NOMO-1 treated with dmso at 0.1 percent for 144 hours (cell line): ENCODE measurements around the gene GIMD1.

Experiments used
- DNase-seq: peaks from one replicate; lab custom pipeline; 2025; ENCODE audit not compliant: unreplicated experiment; lab: John Stamatoyannopoulos, UW

The GIMD1 gene

DNA sequence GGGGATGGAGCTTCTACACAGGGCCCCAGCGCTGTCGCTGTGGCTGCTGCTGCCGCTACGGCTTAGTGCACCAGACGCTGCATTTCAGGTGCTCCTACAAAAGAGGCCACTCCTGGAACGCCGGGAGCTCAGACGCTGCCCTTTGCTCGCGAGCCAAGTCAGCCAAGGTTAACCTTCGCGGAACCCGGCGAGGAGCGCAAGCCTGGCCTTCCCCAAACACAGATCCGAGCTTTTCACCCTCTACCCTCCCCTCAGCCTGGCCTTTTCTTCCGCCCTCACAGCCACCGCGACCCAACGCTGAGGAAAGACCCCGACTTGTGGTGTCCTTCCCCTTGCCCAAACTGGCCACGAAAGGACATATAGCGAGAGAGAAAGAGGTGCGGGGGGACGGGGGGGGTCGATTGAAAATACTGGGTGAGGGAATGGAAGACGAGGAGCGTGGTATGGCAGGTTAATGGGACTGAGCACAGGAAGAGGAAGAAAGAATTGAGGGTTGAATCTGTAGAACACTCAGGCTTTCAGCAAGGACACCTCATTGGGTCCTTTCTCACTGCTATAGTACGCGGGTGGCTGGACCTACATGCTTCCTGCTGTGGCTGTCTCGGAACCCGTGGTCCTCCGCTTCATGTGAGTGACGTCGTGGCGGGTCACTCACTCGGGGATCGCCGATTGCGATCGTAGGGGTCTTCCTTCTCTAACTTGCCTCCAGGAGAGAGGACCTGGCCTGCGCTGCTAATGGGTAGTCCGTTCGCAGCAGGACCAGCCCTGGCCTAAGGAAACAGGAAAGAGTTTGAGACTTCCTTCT, 52.4 kb downstream of the GIMD1 start, which contains the start of the genes AIMP1 and TBCK:
AIMP1 (plus strand) TSS at position 583 of the 805 bp plus-strand sequence. CDS start 8,460 bp downstream, outside the sequence.
TBCK (minus strand) TSS at position 242 of the 805 bp plus-strand sequence. CDS start 7,249 bp downstream, outside the sequence.
- peak; percentile 83 for DNase-seq

DNA sequence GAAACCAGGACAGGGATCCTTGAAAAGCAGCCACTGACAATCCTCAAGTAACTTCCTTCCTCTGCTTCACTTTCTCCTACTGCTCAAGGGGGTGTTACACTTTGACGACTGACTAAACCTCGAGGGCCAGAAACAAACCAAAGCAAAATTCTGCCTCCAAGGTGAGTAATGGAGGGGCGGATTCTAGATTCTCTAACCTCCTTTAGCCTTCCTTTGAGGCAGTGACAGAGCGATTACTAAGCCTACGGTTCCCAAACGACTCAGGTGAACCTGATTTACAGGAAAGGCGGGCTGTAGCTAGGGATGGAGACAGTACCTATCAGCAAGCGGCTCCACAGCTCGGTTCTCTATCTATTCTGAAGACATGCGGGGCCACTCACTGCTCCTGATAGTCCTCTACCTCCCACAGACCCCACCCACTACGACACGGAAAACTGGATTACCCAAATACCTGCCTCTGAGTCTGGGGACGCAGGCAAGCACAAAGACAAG, 53.1 kb downstream of the GIMD1 start:
- DNase-seq = peak; percentile 10

DNA sequence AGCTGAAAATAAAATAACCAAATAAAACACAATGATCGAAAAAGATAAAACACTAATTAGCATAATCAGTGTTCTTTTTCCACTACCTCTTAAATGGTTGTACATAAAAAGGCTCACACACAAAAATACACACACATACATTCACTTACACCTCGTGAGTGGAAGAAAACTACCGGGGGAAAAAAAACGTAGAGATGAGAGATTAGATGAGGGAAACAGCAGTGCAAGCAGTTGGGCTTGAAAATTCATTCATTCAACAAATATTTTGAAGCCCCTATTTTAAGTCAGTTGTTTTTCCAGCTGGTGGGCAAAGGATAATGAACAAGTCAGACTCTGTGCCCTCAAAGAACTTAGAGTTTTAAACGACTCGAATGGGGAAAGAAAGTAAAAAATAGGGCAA, 53.6 kb downstream of the GIMD1 start:
- no peak for DNase-seq

DNA sequence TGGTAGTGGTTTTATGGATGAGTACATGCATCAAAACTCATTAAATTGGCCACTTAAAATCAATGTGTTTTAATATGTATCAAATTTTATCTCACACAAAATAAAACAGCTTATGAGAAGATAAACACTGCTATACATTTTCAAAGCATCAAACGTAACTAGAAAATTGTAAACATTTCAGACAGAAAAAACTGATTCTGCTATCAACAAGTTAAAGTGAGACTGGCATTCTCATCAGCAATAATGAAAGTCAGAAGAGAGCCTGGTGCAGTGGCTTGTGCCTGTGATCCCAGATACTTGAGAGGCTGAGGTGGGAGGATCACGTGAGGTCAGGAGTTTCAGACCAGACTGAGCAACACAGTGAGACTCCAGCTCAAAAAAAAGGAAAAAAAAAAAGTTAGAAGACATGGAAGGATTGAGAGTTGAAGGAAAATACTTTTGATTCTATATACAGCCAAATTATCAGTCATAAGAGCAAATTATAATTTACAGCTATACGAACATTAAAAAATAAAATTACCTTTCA, 55.5 kb downstream of the GIMD1 start:
- no peak for DNase-seq

DNA sequence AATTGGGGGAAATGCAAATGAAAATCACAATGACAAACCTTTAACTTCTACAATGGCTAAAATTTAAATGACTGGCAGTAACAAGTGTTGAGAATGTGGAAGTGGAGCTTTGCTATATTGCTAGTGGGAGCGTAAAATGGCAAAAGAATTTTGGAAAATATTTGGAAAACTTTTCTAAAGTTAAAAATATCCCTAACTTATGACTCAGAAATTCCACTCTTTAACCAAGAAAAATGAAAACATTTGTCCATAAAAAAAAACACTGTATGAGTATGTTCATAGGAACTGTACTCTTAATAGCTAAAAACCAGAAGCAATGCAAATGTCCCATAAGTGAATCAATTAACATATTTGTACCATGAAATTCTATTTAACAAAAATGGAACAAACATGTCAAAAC, 56.2 kb downstream of the GIMD1 start:
- DNase-seq = no peak
